DMS 273 treated with DMSO at 0.1 percent for 48 hours (cell line): ENCODE data around the gene ALOX5AP.
"Not testable (repeated sequence)": the region's sequence is repeated elsewhere in the genome, so short reads cannot be mapped to it uniquely, and the experiment has no call there.

Experiments used
- DNase-seq: peaks from one replicate; lab custom pipeline; 2025; lab: John Stamatoyannopoulos, UW

Gene ALOX5AP

DNA sequence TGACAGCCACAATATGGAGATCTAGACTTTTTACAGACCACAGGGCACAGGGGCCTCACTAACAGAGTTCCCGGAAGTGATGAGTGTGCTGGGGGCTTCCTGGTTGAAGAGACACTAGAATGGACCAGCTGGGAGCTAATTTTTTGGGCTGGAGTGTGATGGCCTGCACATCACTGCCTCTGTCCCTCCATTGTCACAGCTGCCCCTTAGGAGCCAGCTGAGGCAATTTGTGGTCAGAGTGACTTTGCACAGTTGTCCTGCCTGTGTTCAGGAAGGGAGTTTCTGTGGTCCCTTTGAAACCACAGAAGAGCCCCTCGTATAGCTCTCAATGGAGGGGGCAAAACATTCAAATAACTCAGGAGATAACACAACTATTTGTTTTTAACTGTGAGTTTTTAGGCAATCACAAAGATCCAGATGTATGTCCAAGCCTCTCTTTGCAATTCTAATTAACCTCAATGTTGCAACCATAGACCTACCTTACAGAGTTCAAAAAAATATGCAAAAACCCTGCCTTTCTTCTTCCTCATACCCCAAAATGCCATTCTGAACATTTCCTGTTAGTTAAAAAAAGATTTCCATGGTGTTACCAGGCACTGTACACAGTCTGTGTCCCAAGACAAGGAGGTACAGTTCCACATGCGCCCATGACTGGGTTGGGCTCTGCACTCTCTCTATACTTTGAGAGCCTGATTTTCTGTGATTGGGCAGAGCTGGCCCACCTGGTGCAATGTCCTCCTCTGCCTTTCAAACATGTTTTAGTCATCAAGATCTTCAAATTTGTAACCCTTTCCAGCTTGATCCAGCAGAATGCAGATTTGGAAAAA is 2.4 kb downstream of the ALOX5AP start:
- no peak for DNase-seq

DNA sequence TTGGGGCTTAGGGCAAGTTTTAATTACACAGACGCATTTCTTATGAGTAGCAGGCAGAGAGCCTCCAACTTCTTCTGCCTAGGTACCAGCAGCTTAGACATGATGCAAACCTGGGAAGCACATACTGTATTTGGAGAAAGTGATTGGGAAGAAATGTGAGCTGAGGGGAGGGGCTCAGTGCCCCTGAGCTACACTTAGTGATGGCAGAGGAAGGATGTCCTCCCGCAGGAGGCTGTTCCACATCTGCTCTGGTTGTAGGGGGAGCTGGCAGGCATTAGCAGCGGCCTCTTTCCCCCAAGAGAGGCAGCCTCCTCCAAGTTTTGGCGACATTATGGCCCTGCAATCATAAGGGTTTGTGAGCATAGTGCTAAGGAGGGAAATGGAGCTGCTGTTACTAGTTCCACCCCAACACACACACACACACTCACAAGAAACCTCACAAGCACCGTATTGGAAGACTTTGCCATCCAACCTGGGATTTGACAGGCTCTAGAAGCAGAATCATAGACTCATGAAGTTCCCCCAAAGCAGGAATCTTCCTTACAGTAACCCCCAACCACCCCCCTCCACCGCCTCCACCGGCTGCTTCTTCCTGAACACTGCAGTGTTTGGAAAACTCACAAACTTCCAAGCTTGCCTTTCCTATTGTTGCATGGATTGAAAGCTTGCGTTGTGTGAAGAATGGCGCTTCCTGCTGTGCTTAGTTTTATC is 3.3 kb downstream of the ALOX5AP start:
- DNase-seq: no peak

DNA sequence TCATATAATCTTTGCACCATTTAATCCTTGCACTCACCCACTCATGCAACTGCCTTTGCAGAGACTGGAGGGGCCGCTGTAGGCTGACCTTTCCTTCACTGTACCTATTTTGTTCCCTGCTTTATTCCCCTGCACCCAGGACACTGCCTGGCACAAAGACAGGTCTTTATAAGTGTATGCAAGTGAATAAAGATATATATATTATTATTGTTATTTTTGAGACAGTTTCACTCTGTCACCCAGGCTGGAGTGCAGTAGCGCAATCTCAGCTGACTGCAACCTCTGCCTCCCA is 3.8 kb downstream of the ALOX5AP start:
- no peak for DNase-seq

DNA sequence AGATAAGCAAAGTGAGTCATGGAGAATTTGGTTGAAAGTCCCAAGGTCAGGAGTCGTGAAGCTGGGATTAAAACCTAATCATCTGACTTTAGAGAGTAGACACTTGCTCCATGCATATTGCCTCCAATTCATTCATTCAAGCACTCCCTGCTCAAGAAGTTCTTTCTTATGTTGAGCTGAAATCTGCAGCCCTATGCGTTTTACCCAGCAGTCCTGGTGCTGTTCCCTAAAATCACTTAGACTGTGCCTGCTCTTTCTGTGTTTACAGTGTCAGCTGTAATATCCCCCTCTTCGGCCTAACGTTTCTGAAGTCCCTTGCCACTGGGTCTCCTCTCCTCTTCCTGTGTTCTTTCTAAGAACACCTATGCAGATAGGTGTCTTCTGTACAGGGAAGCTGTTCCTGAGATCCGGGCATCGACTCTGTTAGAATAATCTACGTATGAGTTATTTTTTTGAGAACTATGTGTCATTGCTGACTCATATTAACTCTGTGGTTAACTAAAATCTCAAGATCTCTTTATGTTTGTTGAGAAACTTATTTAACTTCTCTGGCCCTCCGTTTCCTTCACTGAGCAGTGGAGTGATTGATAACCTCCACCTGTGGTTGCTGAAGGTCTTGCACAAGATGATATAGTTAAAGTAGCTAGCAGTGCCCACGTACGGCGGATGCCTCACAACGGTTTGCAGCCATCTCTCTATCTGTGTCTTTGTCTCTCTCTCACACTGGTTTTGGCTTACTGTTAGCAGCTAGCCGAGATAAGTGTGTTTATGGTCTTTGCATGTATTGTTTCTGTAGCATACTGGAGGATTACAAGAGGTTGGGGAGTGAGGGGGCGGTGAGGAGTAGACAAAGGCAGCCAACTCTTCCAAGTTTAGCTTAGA is 4.7 kb downstream of the ALOX5AP start:
- no peak for DNase-seq

DNA sequence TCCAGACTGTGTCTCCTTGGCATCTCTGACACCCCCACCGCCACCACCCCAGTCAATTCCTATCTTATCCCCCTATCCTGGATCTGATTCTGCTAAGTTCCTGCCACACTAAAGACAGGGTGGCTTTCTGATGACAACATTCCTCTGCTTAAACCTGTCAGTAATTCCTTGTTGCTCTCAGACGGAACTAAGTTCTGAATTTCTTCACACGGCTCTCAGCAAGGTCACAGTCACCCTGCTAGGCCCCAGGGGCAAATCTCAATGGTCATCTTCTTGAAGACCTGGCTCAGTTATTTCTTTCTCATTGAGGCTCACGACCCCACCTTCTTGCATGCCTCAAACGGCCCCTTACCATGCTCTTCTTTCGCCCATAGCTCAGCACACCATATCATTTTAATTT is 7.6 kb downstream of the ALOX5AP start:
- no peak for DNase-seq

DNA sequence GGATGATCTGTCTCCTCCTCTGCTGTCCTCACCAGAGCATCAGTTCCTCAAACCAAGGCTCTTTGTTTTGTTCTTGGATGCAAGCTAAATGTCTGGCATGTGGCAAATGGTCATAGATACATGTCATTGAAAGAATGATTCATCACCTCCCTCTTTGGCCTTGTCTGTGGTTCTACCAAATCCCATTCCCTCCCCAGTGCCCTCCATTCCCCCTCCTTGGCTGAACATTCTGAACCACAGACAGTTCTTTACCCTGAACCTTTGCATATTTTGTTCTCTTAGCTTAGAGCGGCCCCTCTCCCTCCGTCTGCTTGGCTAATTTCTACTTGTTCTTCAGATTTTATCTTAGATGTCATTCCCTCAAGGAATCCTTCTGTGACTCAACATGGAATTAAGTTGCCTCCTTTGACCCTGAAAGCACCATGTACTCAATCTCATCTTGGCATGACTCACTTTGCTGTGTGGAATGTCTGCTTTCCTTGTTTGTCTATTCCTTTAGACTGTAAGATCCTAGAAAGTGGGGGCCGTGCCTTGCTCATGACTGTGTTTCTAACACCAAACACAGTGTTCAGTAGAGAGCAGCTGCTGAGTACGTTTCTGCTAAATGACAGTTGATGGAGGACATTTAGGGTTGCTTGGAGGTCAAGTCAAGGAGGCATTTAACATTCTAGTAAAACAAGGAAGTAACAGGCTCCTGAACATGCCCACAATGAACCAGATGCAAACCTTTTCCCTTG is 8.1 kb downstream of the ALOX5AP start:
- DNase-seq: no peak

DNA sequence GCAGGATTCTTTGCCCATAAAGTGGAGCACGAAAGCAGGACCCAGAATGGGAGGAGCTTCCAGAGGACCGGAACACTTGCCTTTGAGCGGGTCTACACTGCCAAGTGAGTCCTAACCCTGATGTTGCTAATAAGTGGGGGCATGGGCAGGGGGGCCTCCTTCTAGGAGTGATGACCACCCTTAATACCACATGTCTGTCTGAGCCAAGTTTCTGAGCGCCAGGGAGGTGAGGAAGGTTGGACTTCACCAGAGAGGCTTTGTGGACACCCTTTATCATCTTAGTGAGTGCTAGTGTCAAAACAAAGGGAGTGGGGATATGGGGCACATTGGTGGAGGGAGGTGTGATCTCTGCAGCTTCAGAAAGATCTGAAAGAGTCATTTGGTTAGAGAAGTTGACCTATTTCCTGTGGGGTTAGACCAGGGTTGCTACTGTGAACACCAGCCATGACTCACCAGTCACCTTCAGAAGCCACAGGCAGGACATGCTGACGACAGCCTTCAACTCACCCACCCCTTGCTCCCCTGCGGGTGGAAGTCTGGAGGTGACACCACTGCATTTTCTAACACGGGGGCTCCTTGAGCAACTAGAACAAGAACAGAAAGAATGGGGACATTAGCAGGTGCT is 8.8 kb downstream of the ALOX5AP start:
- no peak for DNase-seq

DNA sequence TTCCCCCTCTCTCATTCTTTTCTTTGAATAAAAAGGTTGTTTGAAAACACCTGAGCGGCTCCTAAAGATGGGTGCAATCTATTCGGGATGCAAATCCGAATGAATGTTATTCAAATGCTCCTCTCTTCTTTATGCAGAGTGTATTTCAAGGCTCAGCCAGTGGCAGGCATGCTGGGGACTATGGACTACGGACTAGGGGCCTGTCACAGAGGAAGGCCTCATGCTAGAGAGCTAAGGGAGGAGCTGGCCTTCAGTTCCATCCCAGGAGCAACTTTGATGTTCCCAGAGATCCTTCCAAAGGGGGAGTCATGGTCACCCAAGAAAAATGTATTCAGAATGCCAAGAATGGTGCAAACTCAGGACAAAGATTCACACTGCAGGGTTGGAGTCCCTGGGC is 9.3 kb downstream of the ALOX5AP start:
- DNase-seq: no peak

DNA sequence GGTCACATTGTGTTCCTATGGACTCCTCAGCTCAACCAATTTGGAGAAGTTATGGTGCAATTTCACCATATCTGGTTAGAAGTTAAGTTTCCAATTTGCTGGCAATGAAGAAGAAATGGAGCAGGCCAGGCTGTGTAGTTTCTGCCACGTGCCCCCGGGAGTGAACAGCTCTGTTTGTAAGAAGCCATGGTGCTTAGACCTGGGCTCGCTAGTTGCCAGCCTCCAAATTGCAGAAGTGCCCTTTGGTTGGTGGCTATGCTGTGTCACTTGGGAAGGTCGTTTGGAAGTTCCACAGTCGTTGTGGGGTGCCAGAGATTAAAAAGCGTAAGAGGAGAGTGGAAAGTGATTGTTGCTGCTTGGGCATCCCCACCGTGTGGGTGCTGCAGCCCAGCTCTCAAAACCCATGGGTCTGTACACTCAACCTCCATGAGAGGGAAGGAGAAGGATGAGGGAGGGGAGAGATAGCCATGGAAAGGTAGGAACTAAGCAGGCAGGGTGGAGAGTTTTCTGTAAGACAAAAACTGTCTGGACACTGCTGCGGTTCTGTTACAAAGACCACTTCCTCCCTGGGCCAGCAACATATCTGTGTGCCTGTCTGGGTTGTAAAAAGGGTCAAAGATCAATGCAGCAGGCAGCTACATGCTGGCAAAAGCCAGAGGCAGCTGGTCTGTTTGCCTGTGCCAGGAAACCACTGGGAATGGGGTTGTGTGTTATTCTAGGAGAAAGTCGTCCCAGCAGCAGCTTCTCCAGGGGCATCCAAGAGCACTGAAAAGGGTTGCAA is 10.8 kb downstream of the ALOX5AP start:
- DNase-seq: no peak

DNA sequence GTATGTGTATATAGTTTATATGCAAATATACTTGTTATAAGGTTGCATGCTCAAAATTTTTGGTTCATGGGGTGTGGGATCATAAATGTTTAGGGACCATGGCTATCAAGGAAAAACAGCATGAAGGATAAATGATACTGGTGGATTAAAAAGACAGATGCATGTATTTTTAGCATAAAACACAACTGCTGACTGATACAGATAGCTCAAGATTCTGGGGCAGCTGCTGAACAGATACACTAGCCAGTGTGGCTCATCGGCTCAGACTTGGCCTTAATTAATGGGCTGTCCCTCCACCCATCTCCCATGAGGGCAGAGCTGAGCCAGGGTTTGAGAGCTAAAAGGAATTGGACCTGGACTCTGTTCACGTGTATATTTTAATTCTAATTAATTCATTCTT is 11.4 kb downstream of the ALOX5AP start:
- no peak for DNase-seq

DNA sequence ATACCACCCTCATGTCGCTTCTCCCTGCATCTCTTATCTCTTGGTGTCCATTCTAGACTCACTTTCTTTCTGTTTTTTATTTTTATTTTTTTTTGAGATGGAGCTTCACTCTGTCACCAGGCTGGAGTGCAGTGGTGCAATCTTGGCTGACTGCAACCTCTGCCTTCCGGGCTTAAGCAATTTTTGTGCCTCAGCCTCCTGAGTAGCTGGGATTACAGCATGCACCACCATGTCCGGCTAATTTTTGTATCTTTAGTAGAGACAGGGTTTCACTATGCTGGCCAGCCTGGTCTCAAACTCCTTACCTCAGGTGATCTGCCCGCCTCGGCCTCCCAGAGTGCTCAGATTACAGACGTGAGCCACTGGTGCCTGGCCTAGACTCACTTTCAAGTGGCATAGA is 12.5 kb downstream of the ALOX5AP start:
- not testable (repeated sequence) for DNase-seq

DNA sequence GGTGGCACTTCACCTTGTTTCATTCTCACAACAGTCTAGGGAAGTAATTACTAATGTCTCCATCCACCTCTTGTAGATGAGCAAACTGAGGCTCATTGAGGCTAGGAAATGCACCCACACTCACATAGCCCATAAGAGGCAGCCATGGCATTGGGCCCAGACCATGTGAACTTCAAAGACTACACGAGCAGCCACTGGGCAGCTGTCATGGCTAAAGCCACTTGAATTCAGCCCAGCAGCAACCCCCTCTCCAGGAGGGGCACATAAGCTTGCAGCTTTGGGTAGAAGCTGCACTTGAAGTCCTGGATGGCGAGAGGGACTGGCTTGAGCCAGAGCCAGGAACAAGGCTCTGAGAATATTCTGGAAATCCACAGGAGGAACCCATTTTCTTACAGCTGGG is 13.4 kb downstream of the ALOX5AP start:
- no peak for DNase-seq

DNA sequence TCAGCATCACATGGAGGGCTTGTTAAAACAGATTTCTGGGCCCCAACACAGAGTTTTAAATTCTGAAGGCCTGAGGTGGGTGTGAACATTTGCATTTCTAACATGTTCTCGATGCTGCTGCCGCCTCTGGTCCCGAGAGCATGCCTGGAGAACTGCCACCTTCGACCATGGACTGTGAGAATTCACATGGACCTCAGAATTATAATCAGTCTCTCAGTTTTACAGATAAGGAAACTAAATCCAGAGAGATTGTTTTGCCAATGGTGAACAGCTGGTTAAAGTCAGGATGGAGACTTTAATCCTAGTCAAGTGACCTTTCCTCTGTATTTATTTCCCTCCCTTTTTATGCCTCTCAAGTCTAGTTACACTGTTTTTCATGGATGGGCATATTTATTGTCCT is 14.7 kb downstream of the ALOX5AP start:
- no peak for DNase-seq

DNA sequence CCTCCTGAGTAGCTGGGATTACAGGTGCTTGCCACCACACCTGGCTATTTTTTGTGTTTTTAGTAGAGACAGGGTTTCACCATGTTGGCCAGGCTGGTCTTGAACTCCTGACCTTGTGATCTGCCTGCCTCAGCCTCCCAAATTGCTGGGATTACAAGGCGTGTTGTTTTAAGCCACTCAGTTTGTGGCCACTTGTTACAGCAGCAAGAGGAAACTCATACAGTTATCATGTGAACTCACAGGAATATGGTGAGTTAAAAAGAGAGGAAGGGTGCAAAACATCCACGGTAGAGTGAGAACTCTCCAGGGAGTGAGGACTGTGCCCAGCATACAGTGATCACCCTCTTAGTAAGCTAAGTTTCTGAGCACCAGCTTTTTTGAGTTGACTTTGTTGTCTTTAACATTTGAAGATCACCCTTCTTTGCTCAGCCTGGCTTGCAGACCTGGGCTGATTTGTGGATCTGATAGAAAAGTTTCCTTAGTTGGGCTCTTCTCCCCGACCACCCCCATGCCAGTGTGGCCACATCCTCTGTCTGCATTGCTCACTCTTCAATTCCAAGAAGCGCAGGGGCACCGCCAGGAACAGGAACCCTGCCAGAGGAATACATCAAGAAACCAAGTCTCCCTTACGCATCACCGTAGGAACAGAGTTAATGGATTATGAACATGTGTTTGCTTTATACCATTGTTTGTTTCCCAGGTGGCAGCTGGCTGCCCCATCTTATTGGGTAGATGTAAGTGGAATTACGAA is 16.0 kb downstream of the ALOX5AP start:
- DNase-seq: no peak

DNA sequence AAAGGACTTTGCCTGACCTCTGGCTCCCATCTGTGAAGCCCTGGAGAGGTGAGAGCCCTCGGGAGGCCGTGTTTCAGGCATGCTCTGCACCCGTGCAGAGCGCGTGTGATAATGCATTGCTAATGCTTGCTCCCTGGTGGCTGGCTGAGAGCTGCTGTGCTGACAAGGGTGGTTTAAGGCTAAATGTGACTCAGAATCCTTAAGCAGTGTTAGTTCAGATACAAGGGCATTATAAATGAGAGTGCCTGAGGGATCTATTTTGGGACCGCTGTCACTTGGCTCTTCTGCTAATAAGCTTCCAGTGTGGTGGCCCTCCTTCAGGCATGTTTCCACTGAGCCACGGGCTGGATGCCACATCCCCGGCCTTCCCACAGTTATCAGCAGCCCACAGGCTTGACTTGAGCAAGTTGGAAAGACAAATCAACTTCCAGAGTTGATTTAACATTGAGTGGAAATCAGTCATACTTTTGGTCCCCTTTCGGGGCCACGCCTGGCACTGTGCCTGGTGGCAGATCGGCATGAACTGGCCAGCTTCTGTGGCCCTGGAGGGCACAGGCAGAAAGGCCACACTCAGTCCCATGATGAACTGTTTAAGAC is 17.0 kb downstream of the ALOX5AP start:
- no peak for DNase-seq

DNA sequence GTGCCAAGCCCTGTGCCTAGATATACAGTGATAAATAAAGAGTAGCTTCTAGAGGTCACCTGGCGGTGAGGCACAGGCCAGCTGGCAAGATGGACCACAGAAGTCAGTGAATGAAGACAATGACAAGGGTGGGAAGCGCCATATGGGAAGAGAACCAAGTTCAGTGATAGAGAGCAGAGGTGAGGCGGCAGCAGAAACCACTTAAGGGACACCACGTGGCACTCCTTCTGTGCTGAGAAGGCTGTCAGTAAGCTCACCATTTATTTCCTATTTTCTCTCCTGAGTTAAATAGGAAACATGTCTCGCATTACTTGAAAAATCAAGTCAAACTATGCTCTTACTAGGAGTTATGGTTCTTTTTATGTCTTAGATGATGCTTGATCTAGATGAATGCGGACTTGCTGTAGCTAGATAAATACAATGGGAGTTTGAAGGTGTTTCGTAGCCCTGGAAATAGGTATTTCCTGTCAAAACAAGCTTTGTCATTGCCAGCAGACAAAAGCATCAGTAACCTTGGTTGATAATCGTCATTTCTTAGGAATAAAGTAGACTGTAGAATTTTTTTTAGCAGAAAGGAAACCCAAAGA is 17.8 kb downstream of the ALOX5AP start:
- no peak for DNase-seq

DNA sequence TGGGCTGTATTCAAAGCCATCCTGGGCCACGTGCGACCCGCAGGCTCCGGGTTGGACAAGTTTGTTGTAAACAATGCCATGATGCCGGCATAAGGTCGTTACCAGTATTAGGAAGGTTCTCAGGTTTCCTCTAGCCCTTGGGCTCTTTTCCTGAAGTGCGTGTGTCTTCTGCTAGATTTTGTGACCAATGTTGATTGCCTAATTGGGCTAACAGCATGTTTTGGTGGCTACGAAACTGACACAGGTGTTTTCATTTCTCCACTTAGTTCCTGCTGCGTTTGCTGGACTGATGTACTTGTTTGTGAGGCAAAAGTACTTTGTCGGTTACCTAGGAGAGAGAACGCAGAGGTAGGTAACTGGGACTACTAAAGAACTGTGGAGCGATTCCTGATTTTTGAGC is 20.3 kb downstream of the ALOX5AP start:
- DNase-seq: no peak

DNA sequence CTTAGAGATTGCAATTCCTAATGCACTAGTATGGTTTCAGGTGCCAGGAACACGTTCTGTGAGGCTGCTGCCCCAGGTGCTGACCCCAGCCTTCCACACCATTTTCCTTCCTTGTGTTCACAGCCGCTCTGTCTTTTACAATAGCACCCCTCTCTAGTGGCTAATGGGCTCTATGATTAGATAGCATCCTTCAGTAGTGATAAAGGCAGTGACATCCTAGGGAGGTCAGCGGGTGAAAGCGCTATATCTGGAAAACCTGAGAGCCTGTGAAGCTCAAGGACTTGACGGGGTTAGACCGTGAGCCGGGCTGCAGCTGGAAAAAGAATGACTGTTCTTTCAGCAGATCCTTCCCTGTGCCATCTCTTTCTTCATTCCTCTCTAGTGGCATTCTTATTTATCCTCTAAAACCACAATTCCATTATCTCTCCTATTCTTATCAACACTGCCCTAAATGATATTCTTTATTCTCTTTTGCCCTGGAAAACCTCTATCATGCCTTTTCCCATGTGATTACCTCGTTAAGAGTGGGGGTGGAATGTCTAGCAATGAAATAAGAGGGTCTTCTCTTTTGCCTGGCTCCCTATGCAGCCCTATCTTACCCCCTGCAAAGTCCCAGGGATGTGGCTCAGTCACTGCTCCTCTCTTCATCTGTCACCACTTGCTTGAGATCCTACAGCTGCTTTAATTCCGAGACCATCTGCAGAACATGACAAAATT is 21.8 kb downstream of the ALOX5AP start:
- no peak for DNase-seq

DNA sequence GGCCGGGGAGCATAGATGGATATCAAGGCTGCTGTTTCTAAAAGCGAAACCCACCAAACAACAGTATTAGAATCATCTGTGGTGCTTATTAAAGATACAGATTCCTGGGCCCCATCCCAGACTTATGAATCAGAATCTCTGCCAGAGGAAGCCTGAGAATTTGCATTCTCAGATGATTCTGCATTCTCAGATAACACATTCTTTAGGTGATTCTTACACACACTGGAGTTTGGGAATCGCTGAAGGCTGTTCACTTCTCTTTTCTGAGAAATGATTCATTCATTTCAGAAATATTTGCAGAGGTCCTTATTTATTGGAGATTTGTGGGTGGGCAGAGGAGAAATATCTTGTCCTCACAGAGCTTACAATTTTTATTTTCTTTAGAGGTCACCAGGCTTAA is 24.4 kb downstream of the ALOX5AP start:
- DNase-seq: no peak
